NCI-H1417 (cell line): ENCODE data around the gene ANKS1A.
A peak's percentile ranks its signal among the peaks of the same experiment; 100 is the strongest.
"Not testable (repeated sequence)": the region's sequence is repeated elsewhere in the genome, so short reads cannot be mapped to it uniquely, and the experiment has no call there.

ENCODE experiments used
- DNase-seq, 3 experiments: peaks; one replicate each; lab custom pipeline; 2025; lab: John Stamatoyannopoulos, UW

Gene ANKS1A, protein sequence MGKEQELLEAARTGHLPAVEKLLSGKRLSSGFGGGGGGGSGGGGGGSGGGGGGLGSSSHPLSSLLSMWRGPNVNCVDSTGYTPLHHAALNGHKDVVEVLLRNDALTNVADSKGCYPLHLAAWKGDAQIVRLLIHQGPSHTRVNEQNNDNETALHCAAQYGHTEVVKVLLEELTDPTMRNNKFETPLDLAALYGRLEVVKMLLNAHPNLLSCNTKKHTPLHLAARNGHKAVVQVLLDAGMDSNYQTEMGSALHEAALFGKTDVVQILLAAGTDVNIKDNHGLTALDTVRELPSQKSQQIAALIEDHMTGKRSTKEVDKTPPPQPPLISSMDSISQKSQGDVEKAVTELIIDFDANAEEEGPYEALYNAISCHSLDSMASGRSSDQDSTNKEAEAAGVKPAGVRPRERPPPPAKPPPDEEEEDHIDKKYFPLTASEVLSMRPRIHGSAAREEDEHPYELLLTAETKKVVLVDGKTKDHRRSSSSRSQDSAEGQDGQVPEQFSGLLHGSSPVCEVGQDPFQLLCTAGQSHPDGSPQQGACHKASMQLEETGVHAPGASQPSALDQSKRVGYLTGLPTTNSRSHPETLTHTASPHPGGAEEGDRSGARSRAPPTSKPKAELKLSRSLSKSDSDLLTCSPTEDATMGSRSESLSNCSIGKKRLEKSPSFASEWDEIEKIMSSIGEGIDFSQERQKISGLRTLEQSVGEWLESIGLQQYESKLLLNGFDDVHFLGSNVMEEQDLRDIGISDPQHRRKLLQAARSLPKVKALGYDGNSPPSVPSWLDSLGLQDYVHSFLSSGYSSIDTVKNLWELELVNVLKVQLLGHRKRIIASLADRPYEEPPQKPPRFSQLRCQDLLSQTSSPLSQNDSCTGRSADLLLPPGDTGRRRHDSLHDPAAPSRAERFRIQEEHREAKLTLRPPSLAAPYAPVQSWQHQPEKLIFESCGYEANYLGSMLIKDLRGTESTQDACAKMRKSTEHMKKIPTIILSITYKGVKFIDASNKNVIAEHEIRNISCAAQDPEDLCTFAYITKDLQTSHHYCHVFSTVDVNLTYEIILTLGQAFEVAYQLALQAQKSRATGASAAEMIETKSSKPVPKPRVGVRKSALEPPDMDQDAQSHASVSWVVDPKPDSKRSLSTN

DNA sequence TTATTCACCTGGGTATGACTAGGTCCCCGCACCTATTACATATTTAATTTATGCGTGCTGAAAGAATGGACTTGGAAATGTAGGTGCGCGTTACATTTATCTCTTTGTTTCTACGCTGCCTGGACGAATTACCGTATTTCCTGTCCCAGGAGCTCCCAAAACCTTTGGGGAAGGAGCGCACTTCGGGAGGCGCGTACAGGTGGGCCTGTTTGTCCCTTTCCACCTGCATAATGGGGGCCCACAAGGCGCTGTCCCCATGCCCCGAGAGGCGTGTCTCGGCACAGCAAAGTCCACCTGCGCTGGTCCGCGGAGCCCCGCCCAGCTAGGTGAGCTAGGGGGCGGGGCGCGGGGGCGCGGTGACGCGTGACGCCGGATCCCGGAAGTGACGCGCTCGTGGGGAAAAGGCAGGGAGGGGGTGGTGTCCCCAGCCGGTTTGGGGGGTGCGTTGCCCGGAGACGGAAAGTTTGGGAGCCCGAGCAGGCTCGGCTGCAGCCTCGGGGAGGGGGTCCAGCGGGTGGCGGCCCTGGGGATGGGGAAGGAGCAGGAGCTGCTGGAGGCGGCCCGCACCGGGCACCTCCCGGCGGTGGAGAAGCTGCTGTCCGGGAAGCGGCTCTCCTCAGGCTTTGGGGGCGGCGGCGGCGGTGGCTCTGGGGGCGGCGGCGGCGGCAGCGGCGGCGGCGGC lies at the start of gene ANKS1A:
Gene ANKS1A (plus strand): TSS at position 382 of the 682 bp plus-strand sequence. CDS start 148 bp downstream, at position 530.
- peak; percentile 87 to 91 (median 88) for DNase-seq

DNA sequence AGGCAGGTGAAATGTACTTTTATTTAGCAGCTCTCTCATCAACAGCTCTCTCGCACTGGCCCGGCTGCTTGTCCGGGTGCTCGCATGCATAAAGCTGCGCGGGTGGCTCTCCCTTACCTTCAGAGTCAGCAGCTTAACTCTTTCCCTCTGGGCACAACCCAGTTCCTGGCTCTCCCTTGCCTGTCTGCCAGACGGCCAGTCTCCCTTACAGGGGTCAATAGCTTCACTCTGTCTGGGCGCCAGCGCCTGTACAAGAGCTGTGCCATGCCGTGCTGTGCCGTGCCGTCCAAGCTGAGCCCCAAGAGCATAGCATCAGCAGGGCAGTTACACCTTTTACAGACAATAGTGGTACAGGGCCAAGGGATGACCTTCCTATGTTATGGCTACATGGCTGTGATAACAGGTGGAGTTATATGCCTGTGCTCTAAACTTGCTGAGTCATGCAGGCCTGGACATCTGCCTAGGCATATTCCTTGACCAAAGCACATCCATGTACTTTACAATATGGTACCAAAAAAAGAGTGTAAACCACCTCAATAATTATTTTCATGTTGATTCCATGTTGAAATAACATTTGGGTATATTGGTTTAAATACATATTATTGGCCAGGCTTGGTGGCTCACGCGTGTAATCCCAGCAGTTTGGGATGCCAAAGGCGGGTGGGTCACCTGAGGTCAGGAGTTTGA lies 49.2 kb upstream of the ANKS1A start:
- no peak for DNase-seq

DNA sequence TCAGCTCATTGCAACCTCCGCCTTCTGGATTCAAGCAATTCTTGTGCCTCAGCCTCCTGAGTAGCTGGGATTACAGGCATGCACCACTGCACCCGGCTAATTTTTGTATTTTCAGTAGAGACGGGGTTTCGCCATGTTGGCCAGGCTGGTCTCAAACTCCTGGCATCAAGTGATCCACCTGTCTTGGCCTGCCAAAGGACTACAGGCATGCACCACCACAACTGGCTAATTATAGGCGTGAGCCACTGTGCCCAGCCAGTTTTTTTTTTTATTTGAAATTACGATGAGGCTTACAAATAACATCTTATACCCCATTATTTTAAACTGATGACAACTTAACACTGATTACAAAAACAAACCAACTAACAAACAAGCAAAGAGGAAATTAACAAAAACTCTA lies 40.0 kb upstream of the ANKS1A start:
- not testable (repeated sequence) for DNase-seq

DNA sequence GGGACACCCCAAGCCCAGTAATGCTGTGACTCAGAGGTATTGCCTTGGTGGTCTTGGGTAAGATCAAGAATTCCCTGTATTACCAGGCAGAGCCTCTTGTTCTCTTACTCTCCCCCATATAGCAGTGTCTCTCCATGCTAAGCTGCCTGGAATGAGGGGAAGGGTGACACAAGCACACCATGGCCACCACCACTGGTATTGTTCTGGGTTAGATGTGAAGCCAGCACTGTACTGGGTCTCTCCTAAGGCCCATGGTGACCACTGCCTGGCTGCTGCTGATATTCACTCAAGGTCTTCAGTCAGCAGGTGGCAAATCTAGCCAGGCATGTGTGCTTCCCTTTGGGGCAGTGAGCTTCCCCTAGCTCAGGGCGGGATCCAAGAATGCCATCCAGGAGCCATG lies 37.7 kb upstream of the ANKS1A start:
- DNase-seq = no peak

DNA sequence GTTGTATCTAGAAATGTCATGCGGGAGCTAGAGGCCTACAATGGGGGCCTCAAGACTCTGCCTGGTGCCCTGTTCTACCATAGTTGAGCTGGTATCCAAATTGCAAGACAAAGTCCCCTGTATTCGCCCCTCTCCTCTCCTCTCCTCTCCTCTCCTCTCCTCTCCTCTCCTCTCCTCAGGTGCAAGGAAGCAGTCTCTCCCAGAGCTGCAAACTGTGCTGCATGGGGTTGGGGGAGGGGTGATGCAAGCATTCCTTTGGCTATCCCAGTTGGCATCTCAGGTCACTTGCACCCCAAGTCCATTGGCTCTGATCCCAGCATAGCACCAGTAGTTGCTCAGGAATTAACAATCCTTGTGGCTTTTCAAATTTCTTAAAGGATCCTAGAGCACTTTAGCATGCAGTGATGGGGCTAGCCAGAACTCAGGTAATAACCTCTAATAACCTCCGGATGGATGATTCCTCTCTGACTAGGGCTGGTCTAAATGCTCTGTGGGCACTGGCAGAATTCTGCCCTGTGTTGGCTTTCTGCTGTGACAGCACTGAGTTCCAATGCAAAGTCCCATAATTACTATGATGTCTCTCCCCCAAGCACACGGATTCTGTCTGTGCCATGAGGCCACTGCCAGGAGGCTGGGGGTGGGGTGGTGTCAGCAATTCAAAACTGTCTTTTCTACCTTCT lies 36.5 kb upstream of the ANKS1A start:
- DNase-seq = no peak

DNA sequence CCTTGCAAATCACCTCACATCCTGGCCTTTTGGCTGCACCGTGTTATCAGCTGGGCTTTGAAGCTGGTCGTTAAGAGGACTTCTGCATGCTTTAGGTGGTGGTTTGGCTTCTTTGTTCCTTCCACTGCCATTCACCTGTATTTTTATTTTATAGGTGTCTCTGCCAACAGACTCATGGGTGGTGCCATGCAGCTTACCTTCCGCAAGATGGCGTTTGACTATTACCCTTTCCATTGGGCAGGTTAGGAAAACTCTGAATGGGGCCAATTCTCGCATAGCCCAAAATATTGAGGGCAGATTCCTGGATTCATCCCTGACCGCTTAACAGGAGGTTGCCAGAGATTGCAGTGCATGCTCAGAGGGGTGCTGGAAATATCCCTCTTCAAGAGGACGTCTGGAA lies 33.6 kb upstream of the ANKS1A start:
- DNase-seq = no peak

DNA sequence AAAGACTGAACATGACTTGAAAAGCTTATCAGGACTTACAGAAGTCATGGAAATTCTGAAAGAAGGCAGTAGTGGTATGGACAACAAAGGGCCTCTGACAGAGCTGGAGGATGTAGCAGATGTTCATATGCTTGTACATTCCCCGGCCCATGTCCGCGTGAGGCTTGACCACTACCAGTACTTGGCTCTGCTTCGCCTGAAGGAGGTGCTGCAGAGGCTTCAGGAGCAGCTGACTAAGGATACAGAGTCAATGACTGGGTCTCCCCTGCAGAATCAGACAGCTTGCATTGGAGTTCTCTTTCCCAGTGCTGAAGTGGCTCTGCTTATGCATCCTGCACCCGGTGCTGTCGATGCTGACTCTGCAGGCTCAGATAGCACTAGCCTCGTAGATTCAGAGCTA lies 30.4 kb upstream of the ANKS1A start:
- no peak for DNase-seq

DNA sequence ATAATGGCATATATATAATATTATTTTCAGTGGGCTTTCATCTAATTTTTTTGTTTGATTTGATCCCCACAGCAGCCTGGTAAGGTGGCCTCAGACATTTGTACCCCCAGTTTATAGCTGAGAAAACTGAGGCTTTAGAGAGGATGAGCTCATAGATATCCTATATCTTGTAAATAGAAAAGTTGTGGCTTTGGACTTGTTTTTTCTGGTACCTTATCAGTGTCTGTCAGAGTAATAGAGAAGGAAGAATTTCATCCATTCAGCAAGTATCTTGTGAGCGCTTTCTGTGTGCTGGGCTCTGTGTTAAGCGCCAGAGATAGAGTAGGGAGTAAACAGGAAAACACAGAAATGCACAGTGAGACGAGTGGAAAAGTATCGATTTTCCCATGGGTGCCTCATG lies 29.1 kb upstream of the ANKS1A start:
- DNase-seq = no peak

DNA sequence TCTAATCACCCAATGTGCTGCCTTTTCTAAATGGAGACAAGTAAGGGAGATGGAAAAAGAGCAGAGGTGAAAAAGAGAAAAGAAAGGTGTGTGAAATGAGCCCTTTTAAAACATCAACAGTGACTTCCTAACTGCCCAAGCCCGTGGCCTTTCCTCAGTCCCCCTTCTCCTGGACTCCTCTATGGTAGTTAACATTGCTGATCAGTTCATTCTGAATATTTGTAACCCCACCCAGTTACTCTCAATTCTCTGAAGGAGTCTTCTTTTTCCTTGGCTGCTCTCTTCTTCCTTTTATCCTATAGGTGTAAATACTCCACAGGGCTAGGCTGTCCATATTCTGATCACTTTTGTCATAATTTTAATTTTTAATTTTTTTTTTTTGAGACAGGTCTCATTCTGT lies 28.3 kb upstream of the ANKS1A start:
- DNase-seq = no peak

DNA sequence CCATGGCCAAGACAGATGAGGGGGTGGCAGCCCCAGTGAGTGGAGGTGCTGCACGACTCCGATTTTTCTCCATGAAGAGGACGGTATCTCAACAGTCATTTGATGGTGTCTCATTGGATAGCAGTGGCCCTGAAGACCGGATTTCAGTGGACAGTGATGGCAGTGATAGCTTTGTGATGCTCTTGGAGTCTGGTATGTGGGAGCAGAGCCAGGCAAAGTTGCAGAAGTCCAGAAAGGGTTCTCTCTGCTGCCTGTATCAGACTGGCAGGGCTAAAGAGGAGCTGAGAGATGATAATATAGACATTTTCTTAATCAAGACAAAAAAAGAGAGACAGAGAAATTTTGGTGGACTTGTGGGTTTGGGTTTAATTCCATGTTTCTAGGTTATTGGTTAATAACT lies 25.0 kb upstream of the ANKS1A start:
- DNase-seq = no peak

DNA sequence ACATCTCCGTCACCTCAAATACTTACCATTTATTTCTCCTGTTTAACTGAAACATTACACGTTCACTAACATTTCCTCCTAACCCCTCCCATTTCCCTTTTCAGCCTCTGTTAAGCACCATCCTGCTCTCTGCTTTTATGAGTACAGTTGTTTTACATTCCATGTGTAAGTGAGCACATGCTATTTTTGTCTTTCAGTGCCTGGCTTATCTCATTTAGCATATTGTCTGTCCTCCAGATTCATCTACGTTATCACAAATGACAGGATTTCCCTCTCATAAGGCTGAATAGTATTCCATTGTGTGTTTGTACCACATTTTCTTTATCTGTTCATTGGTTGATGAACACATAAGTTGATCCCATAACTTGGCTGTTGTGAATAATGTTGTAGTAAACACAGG lies 23.9 kb upstream of the ANKS1A start:
- no peak for DNase-seq

DNA sequence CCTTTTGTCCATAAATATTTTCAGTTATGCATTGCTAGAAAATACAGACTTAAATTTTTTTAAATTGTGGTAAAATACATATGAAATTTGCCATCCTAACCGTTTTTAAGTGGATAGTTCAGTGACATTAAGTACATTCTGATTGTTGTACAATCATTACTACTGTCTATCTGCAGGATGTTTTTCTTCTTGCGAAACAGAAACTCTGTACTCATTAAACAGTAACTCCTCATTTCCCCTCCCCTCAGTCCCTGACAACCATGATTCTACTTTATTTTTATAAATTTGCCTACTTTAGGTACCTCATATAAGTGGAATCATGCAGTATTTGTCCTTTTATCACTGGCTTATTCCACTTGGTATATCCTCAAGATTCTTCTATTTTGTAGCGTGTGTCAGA lies 22.5 kb upstream of the ANKS1A start:
- DNase-seq = no peak

DNA sequence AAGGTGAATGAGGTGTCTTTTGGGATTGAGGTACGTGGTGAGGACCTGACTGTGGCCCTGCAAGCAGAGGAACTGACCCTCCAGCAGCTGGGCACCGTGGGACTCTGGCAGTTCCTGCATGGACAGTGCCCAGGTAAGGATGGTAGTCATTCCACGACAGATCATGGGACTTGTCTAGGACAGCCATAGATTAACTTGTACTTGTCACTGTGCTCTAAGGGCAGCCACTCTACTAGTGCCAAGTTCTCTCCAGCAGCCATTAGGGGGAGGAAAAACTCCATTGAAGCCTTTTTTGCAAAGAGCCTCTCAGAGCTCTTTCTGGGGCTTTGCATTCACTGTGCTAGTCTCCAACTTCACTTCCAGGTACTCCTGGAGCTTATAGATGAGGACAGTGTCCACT lies 21.6 kb upstream of the ANKS1A start:
- peak in 1 of 3 experiments; percentile 3 for DNase-seq

DNA sequence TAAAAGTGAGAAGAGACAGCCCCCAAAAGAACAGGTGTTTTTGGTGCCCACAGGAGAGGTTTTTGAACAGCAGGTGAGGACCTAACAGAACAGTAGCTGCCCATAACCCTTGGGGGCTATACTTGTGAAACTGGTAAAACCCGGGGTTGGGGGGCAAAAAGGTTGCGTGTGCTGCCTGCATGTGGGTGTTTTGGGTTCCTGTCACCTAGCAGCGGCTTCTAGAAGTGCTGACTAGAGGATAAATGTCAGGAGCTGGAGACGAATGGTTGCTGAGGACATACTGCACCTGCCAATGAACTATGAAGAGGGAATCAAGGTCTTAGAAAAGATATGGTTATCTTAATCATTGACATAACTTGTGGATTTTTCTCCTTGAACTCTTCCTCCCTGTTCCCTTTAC lies 17.2 kb upstream of the ANKS1A start:
- DNase-seq = no peak

DNA sequence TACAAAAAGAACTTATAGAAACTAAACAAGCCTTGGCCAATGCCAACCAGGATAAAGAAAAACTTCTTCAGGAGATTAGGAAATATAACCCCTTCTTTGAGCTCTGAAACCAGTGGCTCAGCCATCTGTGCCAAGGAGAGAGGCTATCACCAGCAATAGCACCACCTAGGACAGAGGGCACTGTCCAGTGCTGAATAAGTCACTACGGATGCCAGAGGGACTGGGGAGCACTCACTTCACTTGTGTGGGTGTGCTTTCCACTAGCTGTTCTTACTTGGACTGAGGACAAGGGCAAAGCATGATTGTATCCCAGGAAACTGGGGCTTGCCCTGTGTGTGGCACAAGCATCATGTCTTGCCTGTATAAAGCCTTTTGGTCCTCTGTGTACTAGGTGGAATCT lies 16.7 kb upstream of the ANKS1A start:
- no peak for DNase-seq

DNA sequence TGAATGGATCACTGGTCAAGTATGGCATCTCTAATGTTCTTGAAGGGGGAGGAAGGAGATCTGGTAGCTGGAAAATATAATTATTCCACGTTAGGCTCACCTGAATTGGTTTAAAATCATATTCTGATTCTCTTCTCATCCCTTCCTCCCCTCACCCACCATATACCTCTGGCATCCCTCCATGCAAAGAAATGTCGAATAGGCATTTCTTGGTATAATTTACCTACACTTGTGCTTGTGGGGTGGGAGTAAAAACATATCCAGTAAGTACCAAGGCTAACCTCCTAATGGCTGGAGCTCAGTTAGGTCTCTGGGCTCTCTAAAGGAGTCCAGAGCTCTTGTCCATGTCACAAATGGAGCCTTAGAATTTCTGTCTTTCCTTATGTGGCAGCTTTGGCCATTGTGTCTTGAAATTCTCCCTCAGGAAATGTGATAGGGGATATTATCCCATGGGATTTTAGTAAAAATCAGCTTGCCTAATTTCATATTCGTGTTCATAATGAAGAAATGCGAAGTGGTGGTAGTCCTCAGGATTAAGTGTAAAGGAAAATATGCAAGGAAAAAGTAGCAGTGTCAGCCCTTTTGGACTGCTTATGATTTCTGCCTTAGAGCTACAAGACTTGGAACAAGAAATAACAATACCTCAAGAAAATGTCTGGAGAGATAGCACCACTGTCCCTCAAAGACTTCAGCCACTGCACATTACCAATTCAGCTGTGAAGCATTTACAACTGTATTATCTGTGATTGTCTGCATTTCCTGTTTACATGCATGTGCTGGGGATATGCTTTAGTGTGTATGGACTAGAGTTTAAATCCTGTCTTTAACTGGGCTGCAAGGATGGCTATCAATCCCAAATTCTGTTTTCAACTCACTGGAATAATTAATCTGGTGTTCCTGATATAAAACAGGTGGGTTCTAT lies 13.5 kb upstream of the ANKS1A start:
- no peak for DNase-seq

DNA sequence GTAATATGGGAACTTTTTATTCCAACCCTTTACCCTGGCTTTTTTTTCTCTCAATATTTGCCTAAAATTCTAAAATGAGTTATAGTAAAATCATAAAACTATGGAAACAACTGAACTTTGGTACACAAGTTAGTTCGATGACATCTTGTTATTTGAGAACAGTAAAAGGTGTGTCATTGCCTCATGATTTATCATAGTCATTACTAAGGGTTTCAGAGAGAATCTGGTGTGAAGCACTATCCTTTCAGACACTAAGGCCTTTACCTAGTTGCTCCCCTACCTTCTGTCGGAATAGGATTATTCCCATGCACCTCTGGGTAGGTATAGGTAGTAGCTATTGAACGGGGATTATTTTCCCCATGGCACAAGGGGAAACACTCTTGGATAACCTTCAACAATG lies 12.6 kb upstream of the ANKS1A start:
- no peak for DNase-seq

DNA sequence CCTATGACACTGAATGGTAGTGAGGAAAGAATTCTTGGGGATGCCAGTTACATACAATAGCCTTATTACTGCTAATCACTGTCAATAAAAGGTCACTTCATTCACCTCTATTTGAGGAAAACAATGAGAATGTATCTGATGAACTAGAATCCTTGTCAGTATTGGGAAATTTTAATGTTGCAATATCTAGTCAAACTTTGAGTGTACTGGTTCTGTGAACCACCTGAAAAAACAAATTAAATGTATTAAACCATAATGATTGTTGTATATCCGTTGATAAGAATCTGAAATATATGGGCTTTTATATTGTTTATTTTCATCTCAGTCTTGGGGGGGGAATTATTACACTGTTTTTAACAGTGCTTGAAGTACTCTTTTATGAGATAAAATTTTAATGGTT lies 11.8 kb upstream of the ANKS1A start:
- DNase-seq = no peak

DNA sequence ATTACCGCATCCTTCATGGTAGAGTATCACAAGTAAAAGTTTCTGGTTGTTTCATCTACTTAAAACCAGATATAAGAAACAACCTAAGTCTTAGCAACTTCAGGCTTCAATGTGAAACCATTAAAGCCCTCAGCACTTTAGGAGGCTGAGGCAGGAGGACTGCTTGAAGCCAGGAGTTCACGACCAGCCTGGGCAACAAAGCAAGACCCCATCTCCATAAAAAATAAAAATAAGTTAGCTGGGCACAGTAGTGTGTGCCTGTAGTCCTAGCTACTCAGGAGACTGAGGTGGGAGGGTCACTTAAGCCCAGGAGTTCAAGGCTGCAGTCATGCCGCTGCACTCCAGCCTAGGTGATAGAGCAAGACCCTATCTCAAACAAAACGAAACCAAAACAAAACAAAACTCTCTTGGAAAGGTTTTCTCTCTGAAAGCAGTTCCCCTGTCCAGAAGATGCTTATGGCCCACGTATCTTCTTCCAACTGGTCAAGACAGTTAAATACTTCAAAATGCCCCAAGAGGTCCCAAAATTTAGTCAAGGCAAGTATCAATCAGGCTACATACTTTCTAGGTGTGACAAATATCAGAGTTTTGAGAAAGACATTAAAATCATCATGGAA lies 11.1 kb upstream of the ANKS1A start:
- DNase-seq = peak in 1 of 3 experiments; percentile 2
